MG63 (cell line): ENCODE data around the gene RAB3IL1. TPM values are rescaled to one million over a fixed set of nuclear protein-coding genes. Genes with fewer than 3 reads are reported as not detected.
"Not testable (repeated sequence)": the region's sequence is repeated elsewhere in the genome, so short reads cannot be mapped to it uniquely, and the experiment has no call there.

Source experiments
- DNase-seq: peaks from one replicate; pipeline ENCODE4 v3.0.0-alpha.2; 2020
- H3K27me3 ChIP-seq: fragments of 250-450 bp; sonication (Bioruptor Pico); 2 replicates; pipeline ENCODE4 v1.5.1; 2020; ENCODE audit warnings: mild to moderate bottlenecking, moderate library complexity
- H3K36me3 ChIP-seq: fragments of 250-450 bp; sonication (Bioruptor Pico); 2 replicates; pipeline ENCODE4 v1.5.1; 2020; ENCODE audit warnings: mild to moderate bottlenecking, moderate library complexity
- H3K4me3 ChIP-seq: fragments of 250-450 bp; sonication (Bioruptor Pico); 2 replicates; pipeline ENCODE4 v1.5.1; 2020; ENCODE audit warnings: mild to moderate bottlenecking, moderate library complexity
- H3K9me3 ChIP-seq: fragments of 250-450 bp; sonication (Bioruptor Pico); 2 replicates; pipeline ENCODE4 v1.5.1; 2020; ENCODE audit warnings: mild to moderate bottlenecking, moderate library complexity
- total RNA-seq: library from RNA; depleted of rRNA; stranded (reverse); fragments of >200 nt; shearing (Covaris generic); gene quantifications from 2 replicates; pipeline ENCODE4 v1.2.3, GENCODE V29; 2014; ENCODE audit warnings: low replicate concordance

Gene RAB3IL1
- total RNA-seq, 1 experiment from 2014 or later = 3.0 TPM

GRCh38 chr11:61955422-61956135 lies 38.2 kb upstream of the RAB3IL1 start:
- Histone ChIP-seq H3K4me3 (no peak overlapping the region), H3K27me3 (no peaks in the 10 kb centered on the region), H3K36me3 (no peaks in the 10 kb centered on the region), H3K9me3 (no peaks in the 10 kb centered on the region)
- DNase-seq = no peak

GRCh38 chr11:61954851-61955421 lies 37.6 kb upstream of the RAB3IL1 start:
- Histone ChIP-seq H3K27me3 (no peaks in the 10 kb centered on the region), H3K9me3 (no peaks in the 10 kb centered on the region), H3K36me3 (no peaks in the 10 kb centered on the region), H3K4me3 (no peak overlapping the region)
- DNase-seq = no peak

DNA sequence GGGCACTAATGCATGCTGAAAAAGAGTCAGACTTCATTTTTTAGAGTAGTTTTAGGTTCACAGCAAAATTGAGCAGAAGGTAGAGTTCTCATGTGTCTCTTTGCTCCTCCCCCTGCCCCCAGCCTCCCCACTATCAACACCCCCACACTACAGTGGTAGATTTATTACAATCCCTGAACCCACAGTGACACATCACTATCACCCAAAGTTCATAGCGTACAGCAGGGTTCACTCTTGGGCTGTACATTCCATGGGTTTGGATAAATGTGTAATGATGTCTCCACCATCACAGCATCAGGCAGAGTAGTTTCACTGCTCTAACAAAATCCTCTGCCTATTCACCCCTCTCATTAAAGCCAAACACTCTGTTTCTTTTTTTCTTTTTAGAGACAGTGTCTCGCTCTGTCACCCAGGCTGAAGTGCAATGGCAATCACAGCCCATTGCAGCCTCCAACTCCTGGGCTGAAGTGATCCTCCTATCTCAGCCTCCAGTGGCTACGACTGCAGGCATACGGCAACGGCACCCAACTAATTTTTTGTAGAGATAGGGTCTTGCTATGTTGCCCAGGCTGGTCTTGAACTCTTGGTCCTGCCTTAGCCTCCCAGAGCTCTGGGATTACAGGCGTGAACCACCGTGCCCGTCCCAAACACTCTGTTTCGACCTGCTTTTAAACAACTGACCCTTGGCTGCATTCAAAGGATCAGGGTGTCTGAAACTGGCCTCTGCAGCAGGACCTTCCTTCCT lies 36.9 kb upstream of the RAB3IL1 start:
- DNase-seq = no peak
- no peaks in the 10 kb centered on the region for H3K9me3 ChIP-seq
- no peaks in the 10 kb centered on the region for H3K36me3 ChIP-seq
- no peaks in the 10 kb centered on the region for H3K27me3 ChIP-seq
- H3K4me3 ChIP-seq = no peak overlapping the region

- not testable (repeated sequence) for DNase-seq, H3K4me3 ChIP-seq, H3K9me3 ChIP-seq, H3K36me3 ChIP-seq, H3K27me3 ChIP-seq
Observed at GRCh38 chr11:61953632-61954031, 36.3 kb upstream of the RAB3IL1 start.

DNA sequence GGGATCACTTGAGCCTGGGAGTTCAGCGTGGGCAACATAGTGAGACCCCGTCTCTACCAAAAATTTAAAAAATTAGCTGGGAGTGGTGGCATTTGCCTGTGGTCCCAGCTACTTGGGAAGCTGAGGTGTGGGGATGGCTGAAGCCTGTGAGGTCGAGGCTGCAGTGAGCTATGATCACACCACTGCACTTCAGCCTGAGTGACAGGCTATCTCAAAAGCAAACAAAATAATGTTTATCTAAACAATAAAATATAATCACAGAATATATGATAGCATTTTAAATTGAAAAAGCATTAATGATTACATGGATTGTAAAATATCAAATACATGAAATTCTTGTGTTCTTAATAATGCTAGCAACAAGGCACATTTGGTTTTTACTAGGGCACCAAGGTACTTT lies 35.5 kb upstream of the RAB3IL1 start:
- no peak for DNase-seq
- Histone ChIP-seq H3K36me3 (no peaks in the 10 kb centered on the region), H3K27me3 (no peaks in the 10 kb centered on the region), H3K9me3 (no peaks in the 10 kb centered on the region), H3K4me3 (no peak overlapping the region)

- no peak for DNase-seq
- H3K4me3 ChIP-seq = no peak overlapping the region
- H3K27me3 ChIP-seq = no peaks in the 10 kb centered on the region
- H3K9me3 ChIP-seq = no peaks in the 10 kb centered on the region
- H3K36me3 ChIP-seq = no peaks in the 10 kb centered on the region
Observed at GRCh38 chr11:61951484-61952135, 34.2 kb upstream of the RAB3IL1 start.

- Histone ChIP-seq H3K4me3 (no peak within 1 kb of the TSS), H3K27me3 (no peaks in the 10 kb centered on the region), H3K9me3 (no peaks in the 10 kb centered on the region), H3K36me3 (no peaks in the 10 kb centered on the region)
- no peak for DNase-seq
Observed at GRCh38 chr11:61950035-61950547, 32.7 kb upstream of the RAB3IL1 start, which contains the start of gene BEST1. BEST1 (plus strand) TSS chr11:61950351; CDS start chr11:61951807, 1,456 bp downstream.

- H3K27me3 ChIP-seq = no peaks in the 10 kb centered on the region
- no peak overlapping the region for H3K4me3 ChIP-seq
- no peaks in the 10 kb centered on the region for H3K36me3 ChIP-seq
- peak; percentile 58 for DNase-seq
- no peaks in the 10 kb centered on the region for H3K9me3 ChIP-seq
Observed at GRCh38 chr11:61949169-61950034, 32.0 kb upstream of the RAB3IL1 start.

GRCh38 chr11:61948505-61948904 lies 31.1 kb upstream of the RAB3IL1 start:
- no peak for DNase-seq

DNA sequence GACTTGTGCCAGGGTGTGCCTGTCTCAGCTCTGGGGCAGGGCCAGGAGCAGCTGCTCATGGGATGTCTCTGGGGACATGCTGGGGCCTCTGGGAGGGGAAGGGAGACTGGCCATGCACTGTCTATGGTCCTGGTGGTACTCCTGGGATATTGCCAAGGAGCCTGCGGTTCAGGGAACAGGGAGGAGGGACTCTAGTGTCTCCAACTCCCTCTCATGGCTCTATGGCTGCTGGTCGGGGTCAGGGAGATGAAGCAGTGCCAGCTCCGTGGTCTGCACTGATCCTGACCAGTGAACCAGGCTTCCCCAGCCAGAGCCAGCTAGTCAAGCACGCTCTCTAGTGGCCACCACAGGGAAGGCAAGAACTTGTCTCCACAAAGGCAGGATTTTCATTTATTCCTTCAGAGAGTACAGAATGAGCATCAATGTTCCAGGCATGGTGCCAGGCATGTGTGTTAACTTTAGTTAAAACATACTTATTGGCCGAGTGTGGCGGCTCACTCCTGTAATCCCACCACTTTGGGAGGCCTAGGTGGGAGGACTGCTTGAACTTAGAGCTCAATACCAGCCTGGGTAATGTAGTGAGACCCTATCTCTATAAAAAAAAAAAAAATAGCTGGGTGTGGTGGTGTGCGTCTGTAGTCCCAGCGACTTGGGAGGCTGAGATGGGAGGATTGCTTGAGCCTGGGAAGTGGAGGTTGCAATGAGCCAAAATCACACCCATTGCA lies 30.3 kb upstream of the RAB3IL1 start:
- peak; percentile 76 for DNase-seq

More at GRCh38 chr11:61948505-61948904, 31.1 kb upstream of the RAB3IL1 start:
- Histone ChIP-seq H3K9me3 (no peaks in the 10 kb centered on the region), H3K4me3 (no peak overlapping the region), H3K27me3 (no peaks in the 10 kb centered on the region), H3K36me3 (no peaks in the 10 kb centered on the region)

GRCh38 chr11:61946894-61947293 lies 29.5 kb upstream of the RAB3IL1 start:
- H3K27me3 ChIP-seq = no peaks in the 10 kb centered on the region
- no peak overlapping the region for H3K4me3 ChIP-seq
- DNase-seq = no peak
- H3K9me3 ChIP-seq = no peaks in the 10 kb centered on the region
- no peaks in the 10 kb centered on the region for H3K36me3 ChIP-seq

More for the DNA sequence above, 30.3 kb upstream of the RAB3IL1 start:
- Histone ChIP-seq H3K36me3 (no peaks in the 10 kb centered on the region), H3K4me3 (no peak overlapping the region), H3K27me3 (no peaks in the 10 kb centered on the region), H3K9me3 (no peaks in the 10 kb centered on the region)

- Histone ChIP-seq H3K9me3 (no peaks in the 10 kb centered on the region), H3K27me3 (no peaks in the 10 kb centered on the region), H3K4me3 (no peak overlapping the region), H3K36me3 (no peaks in the 10 kb centered on the region)
- DNase-seq = no peak
Observed at GRCh38 chr11:61945191-61945590, 27.8 kb upstream of the RAB3IL1 start.

DNA sequence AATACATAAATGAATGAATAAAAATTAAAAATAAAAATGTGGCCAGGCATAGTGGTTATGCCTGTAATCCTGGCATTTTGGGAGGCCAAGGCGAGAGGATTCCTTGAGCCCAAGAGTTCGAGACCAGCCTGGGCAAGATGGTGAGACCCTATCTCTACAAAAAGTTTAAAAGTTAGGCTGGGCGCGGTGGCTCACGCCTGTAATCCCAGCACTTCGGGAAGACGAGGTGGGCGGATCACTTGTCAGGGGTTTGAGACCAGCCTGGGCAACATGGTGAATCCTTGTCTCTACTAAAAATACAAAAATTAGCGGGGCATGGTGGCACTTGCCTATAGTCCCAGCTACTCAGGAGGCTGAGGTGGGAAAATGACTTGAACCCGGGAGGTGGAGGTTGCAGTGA lies 23.1 kb upstream of the RAB3IL1 start:
- Histone ChIP-seq H3K36me3 (no peaks in the 10 kb centered on the region), H3K4me3 (no peak overlapping the region), H3K27me3 (no peaks in the 10 kb centered on the region), H3K9me3 (peaks cover 9% of the 10 kb centered on the region)
- no peak for DNase-seq

GRCh38 chr11:61935861-61936260 lies 18.5 kb upstream of the RAB3IL1 start:
- Histone ChIP-seq H3K9me3 (peaks cover 9% of the 10 kb centered on the region), H3K27me3 (no peaks in the 10 kb centered on the region), H3K4me3 (no peak overlapping the region), H3K36me3 (no peaks in the 10 kb centered on the region)
- DNase-seq = no peak

GRCh38 chr11:61930933-61931332 lies 13.6 kb upstream of the RAB3IL1 start:
- no peaks in the 10 kb centered on the region for H3K27me3 ChIP-seq
- no peak overlapping the region for H3K4me3 ChIP-seq
- no peaks in the 10 kb centered on the region; the same call in 1 of the 2 replicates for H3K9me3 ChIP-seq
- no peaks in the 10 kb centered on the region for H3K36me3 ChIP-seq
- DNase-seq = no peak
